Measurements from ENCODE around the gene KCNK4.
A peak's percentile ranks its signal among the peaks of the same experiment; 100 is the strongest.
"Not testable (repeated sequence)": the region's sequence is repeated elsewhere in the genome, so short reads cannot be mapped to it uniquely, and the experiment has no call there.

KCNK4 gene

DNA sequence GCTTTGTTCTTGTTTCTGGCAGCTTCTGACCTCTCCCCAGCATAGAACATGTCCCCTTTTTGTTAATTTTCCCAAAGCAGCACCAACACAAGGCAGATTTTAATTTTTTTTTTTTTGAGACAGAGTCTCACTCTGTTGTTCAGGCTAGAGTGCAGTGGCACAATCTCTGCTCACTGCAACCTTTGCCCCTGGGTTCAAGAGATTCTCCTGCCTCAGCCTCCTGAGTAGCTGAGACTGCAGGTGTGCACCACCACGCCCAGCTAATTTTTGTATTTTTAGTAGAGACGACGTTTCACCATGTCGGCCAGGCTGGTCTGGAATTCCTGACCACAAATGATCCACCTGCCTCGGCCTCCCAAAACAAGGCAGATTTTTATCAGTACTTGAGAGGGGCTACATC is 16.7 kb downstream of the KCNK4 start:
- H3K4me1 ChIP-seq (ENCODE audit: control insufficient read depth in 1 of 2, insufficient read depth in 2 of 2, low read length in 2 of 2), result peaks cover 6 to 20% of the 10 kb centered on the region in 2 donors
- not testable (repeated sequence) for H3K27me3 ChIP-seq (ENCODE audit: low read depth, low read length); H3K36me3 ChIP-seq (ENCODE audit: control insufficient read depth in 1 of 2, insufficient read depth in 2 of 2, low read length in 2 of 2); H3K9me3 ChIP-seq (ENCODE audit: control insufficient read depth in 1 of 2, low read length in 2 of 2); H3K4me3 ChIP-seq (ENCODE audit: low read depth in 1 of 2, low read length in 2 of 2); H3K27ac ChIP-seq (ENCODE audit: low read length)

DNA sequence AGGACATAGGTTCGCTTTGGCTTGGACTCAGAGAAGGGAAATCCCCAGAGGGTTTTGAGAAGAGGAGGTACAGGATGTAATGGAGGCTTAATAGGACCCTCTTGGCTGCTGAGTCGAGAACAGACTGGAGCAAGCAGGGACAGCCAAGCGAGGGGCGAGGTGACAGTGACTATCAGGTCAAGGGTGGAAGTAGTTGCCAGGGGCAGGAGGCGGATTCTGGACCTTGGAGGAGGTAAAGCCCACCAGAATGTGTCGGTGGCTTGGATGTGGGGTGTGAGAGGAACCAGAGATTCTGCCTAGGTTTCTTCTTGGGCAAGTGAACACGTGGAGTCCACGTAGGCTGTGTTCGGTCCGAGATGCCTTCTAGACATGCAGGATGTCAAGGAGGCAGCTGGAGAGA is 21.8 kb downstream of the KCNK4 start:
- no peaks in the 10 kb centered on the region for H3K9me3 ChIP-seq (ENCODE audit: control insufficient read depth in 1 of 2, low read length in 2 of 2)
- peaks cover 8 to 27% of the 10 kb centered on the region in 2 donors for H3K36me3 ChIP-seq (ENCODE audit: control insufficient read depth in 1 of 2, insufficient read depth in 2 of 2, low read length in 2 of 2)
- H3K27ac ChIP-seq (ENCODE audit: low read length), result no peak overlapping the region
- H3K4me3 ChIP-seq (ENCODE audit: low read depth in 1 of 2, low read length in 2 of 2), result no peak overlapping the region
- H3K4me1 ChIP-seq (ENCODE audit: control insufficient read depth in 1 of 2, insufficient read depth in 2 of 2, low read length in 2 of 2), result peaks cover 0 to 12% of the 10 kb centered on the region in 2 donors
- no peaks in the 10 kb centered on the region for H3K27me3 ChIP-seq (ENCODE audit: low read depth, low read length)

DNA sequence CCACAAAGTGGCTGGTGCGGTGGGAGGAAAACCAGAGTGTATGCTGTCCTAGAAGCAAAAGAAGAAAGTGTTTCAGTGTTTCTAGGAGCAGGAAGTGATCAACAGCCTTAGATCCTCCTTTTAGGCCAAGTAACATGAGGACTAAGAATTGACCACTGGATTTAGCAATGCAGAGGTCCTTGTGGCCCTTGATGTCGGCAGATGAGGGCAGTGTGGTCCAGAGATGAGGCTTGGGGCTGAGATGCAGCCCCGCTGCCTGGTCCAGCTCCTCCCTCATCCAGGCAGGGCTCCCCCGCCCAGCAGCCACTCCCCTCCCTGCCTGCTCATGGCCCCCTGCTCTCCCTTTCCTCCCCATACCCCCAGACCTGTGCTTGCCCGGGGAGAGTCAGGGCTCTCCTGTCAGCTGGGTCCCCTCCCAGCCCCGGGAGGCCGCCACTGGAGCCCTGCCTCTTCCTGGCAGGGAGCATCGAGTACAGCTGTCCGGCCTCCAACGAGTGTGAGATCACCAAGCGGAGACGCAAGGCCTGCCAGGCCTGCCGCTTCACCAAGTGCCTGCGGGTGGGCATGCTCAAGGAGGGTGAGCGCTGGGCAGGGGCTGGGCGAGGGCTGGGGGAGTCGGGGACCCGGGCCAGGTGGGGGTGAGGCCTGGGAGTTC is 22.5 kb downstream of the KCNK4 start:
- Histone ChIP-seq H3K4me1 (ENCODE audit: control insufficient read depth in 1 of 2, insufficient read depth in 2 of 2, low read length in 2 of 2) (peaks cover 0 to 12% of the 10 kb centered on the region in 2 donors), H3K36me3 (ENCODE audit: control insufficient read depth in 1 of 2, insufficient read depth in 2 of 2, low read length in 2 of 2) (peaks cover 8 to 27% of the 10 kb centered on the region in 2 donors), H3K9me3 (ENCODE audit: control insufficient read depth in 1 of 2, low read length in 2 of 2) (no peaks in the 10 kb centered on the region), H3K27ac (ENCODE audit: low read length) (no peak overlapping the region), H3K4me3 (ENCODE audit: low read depth in 1 of 2, low read length in 2 of 2) (peak overlapping the region in 1 of 2 donors; percentile 8), H3K27me3 (ENCODE audit: low read depth, low read length) (no peaks in the 10 kb centered on the region)

DNA sequence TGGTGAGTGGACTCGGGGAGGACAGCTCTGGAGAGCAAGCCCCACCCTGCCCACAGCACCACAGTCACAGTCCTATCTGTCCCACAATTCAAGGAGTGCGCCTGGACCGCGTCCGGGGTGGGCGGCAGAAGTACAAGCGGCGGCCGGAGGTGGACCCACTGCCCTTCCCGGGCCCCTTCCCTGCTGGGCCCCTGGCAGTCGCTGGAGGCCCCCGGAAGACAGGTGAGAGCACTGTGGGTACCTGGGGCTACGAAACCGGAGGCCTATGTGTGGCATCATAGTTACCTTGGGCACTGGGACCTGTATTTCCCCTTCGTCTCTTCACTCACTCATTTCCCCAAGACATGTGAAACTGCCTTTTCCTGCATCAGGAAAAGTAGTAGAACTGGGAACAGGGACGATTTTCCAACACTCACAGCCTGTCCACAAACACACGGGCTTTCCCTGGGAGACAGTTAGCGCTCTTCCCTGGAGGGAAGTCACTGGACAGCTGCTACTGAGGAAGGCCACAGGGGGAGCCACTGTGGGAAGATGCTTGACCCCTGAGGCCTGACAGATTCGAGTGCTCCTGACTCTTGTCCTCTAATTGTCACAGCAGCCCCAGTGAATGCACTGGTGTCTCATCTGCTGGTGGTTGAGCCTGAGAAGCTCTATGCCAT is 23.2 kb downstream of the KCNK4 start:
- Histone ChIP-seq H3K9me3 (ENCODE audit: control insufficient read depth in 1 of 2, low read length in 2 of 2) (no peaks in the 10 kb centered on the region), H3K36me3 (ENCODE audit: control insufficient read depth in 1 of 2, insufficient read depth in 2 of 2, low read length in 2 of 2) (peaks cover 8 to 27% of the 10 kb centered on the region in 2 donors), H3K4me3 (ENCODE audit: low read depth in 1 of 2, low read length in 2 of 2) (peak overlapping the region in 1 of 2 donors; percentile 8), H3K27ac (ENCODE audit: low read length) (no peak overlapping the region), H3K27me3 (ENCODE audit: low read depth, low read length) (no peaks in the 10 kb centered on the region), H3K4me1 (ENCODE audit: control insufficient read depth in 1 of 2, insufficient read depth in 2 of 2, low read length in 2 of 2) (peaks cover 0 to 17% of the 10 kb centered on the region in 2 donors)

DNA sequence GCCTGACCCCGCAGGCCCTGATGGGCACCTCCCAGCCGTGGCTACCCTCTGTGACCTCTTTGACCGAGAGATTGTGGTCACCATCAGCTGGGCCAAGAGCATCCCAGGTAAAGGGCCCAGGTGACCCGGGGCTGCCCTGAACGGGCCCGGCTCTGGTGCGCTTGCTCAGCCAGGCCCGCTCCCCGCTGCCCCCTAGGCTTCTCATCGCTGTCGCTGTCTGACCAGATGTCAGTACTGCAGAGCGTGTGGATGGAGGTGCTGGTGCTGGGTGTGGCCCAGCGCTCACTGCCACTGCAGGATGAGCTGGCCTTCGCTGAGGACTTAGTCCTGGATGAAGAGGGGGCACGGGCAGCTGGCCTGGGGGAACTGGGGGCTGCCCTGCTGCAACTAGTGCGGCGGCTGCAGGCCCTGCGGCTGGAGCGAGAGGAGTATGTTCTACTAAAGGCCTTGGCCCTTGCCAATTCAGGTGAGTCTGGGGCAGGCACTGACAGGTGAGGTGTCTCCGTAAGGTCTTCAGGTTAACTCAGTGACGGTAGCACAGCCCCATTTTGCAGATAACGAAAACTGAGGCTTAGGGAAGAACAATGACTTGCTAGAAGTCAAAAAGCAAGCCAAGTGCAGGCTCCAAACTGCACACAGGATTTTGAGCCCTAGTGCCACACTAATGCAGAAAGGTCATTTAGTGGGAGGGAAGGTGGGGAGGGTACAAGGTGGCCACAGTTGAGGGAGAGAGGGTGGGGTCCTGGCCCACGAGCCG is 23.9 kb downstream of the KCNK4 start:
- Histone ChIP-seq H3K4me1 (ENCODE audit: control insufficient read depth in 1 of 2, insufficient read depth in 2 of 2, low read length in 2 of 2) (peaks cover 0 to 21% of the 10 kb centered on the region in 2 donors), H3K27me3 (ENCODE audit: low read depth, low read length) (no peaks in the 10 kb centered on the region), H3K36me3 (ENCODE audit: control insufficient read depth in 1 of 2, insufficient read depth in 2 of 2, low read length in 2 of 2) (peaks cover 8 to 27% of the 10 kb centered on the region in 2 donors), H3K4me3 (ENCODE audit: low read depth in 1 of 2, low read length in 2 of 2) (no peak overlapping the region), H3K27ac (ENCODE audit: low read length) (no peak overlapping the region), H3K9me3 (ENCODE audit: control insufficient read depth in 1 of 2, low read length in 2 of 2) (no peaks in the 10 kb centered on the region)

DNA sequence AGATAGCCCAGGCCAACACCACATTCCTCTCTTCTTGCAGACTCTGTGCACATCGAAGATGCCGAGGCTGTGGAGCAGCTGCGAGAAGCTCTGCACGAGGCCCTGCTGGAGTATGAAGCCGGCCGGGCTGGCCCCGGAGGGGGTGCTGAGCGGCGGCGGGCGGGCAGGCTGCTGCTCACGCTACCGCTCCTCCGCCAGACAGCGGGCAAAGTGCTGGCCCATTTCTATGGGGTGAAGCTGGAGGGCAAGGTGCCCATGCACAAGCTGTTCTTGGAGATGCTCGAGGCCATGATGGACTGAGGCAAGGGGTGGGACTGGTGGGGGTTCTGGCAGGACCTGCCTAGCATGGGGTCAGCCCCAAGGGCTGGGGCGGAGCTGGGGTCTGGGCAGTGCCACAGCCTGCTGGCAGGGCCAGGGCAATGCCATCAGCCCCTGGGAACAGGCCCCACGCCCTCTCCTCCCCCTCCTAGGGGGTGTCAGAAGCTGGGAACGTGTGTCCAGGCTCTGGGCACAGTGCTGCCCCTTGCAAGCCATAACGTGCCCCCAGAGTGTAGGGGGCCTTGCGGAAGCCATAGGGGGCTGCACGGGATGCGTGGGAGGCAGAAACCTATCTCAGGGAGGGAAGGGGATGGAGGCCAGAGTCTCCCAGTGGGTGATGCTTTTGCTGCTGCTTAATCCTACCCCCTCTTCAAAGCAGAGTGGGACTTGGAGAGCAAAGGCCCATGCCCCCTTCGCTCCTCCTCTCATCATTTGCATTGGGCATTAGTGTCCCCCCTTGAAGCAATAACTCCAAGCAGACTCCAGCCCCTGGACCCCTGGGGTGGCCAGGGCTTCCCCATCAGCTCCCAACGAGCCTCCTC is 24.8 kb downstream of the KCNK4 start:
- not testable (repeated sequence) for H3K27ac ChIP-seq (ENCODE audit: low read length); H3K27me3 ChIP-seq (ENCODE audit: low read depth, low read length); H3K9me3 ChIP-seq (ENCODE audit: control insufficient read depth in 1 of 2, low read length in 2 of 2)
- peaks cover 0 to 21% of the 10 kb centered on the region in 2 donors for H3K4me1 ChIP-seq (ENCODE audit: control insufficient read depth in 1 of 2, insufficient read depth in 2 of 2, low read length in 2 of 2)
- H3K36me3 ChIP-seq (ENCODE audit: control insufficient read depth in 1 of 2, insufficient read depth in 2 of 2, low read length in 2 of 2), result peaks cover 8 to 31% of the 10 kb centered on the region in 2 donors
- peak overlapping the region in 1 of 2 donors; percentile 93 for H3K4me3 ChIP-seq (ENCODE audit: low read depth in 1 of 2, low read length in 2 of 2)

DNA sequence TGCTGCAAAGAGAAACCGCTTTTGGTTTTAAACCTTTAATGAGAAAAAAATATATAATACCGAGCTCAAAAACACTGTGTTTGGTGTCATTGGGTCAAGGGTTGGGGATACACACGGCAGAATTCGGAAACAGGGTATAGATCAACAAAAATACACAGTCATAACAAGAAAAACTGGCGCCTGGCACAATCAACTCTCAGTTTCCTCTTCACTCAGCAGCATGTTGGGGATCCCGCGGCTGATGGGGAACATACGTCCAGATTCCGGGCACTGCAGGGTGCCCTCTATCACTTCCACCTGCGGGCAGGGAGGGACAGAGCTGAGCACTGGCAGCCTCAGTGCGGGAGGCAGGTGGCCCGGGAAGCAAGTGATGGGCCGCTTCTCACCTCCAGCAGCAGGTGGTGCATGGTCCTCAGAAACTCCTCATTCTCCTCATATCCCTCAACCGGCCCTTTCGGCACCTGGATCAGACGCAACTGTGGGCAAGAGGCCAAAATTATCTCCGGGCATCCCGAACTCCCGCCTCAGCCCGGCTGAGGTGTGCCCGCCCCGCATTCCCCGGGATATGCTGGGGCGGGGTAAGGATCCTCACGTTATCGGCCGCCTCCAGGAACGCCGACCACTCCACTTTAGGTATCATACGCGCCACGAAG is 25.7 kb downstream of the KCNK4 start:
- Histone ChIP-seq H3K36me3 (ENCODE audit: control insufficient read depth in 1 of 2, insufficient read depth in 2 of 2, low read length in 2 of 2) (peaks cover 8 to 37% of the 10 kb centered on the region in 2 donors), H3K4me1 (ENCODE audit: control insufficient read depth in 1 of 2, insufficient read depth in 2 of 2, low read length in 2 of 2) (peaks cover 0 to 21% of the 10 kb centered on the region in 2 donors), H3K27me3 (ENCODE audit: low read depth, low read length) (no peaks in the 10 kb centered on the region), H3K4me3 (ENCODE audit: low read depth in 1 of 2, low read length in 2 of 2) (peak overlapping the region; percentile 84 to 93), H3K27ac (ENCODE audit: low read length) (peak overlapping the region; percentile 98), H3K9me3 (ENCODE audit: control insufficient read depth in 1 of 2, low read length in 2 of 2) (no peaks in the 10 kb centered on the region)

DNA sequence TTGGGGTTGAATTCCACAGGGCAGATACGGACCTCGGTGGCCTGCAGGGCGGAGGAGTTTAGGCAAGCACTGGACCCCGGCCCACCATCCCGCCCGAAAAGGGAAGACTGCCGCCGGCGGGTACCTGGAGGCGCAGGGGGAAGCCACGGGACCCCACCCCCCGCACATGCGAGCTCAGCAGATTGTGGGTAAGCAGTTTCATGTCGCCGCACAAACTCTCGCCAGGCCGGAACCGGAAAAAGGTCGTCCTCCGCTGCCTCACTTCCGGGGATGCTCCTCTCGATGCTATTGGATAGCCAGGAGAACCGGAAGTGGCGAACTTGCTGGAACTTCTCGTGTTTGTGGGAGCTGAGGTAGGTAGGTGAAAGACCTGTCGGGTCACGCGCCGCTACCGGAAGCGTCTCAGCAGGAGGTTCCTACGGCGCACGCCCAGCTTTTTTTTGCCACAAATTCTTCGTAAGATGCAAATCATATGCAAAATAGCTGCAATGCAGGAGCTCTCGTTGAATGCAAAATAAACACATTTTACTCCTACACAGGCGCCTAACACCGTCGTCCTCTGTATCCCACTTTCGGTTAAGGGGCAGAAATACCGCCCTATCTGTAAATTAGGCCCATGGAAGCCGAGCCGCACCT is 26.3 kb downstream of the KCNK4 start, which contains the start of gene TRMT112:
Gene TRMT112 (minus strand): TSS at position 235 of the 636 bp plus-strand sequence. CDS start 33 bp downstream, at position 202.
- peaks cover 11 to 41% of the 10 kb centered on the region in 2 donors for H3K36me3 ChIP-seq (ENCODE audit: control insufficient read depth in 1 of 2, insufficient read depth in 2 of 2, low read length in 2 of 2)

DNA sequence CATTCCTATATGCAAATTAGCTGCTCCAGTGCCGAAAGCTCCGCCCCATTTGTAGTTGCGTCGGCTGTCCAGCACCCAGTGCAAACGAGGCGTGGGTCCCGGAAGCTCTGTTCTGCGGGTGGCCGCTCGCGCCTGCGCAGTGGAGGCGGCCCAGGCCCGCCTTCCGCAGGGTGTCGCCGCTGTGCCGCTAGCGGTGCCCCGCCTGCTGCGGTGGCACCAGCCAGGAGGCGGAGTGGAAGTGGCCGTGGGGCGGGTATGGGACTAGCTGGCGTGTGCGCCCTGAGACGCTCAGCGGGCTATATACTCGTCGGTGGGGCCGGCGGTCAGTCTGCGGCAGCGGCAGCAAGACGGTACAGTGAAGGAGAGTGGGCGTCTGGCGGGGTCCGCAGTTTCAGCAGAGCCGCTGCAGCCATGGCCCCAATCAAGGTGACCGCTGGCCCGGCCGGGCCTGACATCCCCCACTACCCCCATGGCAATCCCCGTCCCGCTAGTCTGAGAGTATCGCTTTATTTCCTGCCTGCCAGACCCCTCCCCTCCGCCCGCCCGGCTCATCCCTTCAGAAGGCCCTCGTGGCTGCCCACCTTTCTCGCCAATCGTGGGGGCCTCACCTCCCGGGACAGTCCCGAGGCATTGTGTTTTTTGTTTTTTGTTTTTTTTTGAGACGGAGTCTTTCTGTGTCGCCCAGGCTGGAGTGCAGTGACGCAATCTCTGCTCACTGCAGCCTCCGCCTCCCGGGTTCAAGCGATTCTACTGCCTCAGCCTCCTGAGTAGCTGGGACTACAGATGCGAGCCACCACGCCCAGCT is 27.1 kb downstream of the KCNK4 start, which contains the start of gene PRDX5:
Gene PRDX5 (plus strand): TSS at position 161 of the 805 bp plus-strand sequence. CDS start 95 bp downstream, at position 256.
- peaks cover 0 to 21% of the 10 kb centered on the region in 2 donors for H3K4me1 ChIP-seq (ENCODE audit: control insufficient read depth in 1 of 2, insufficient read depth in 2 of 2, low read length in 2 of 2)
- H3K9me3 ChIP-seq (ENCODE audit: control insufficient read depth in 1 of 2, low read length in 2 of 2), result no peaks in the 10 kb centered on the region
- peaks cover 9 to 48% of the 10 kb centered on the region in 2 donors for H3K36me3 ChIP-seq (ENCODE audit: control insufficient read depth in 1 of 2, insufficient read depth in 2 of 2, low read length in 2 of 2)
- H3K27me3 ChIP-seq (ENCODE audit: low read depth, low read length), result no peaks in the 10 kb centered on the region
- peak within 1 kb of the TSS; percentile 84 to 93 for H3K4me3 ChIP-seq (ENCODE audit: low read depth in 1 of 2, low read length in 2 of 2)
- H3K27ac ChIP-seq (ENCODE audit: low read length), result peak within 1 kb of the TSS; percentile 98

More for the DNA sequence above, 26.3 kb downstream of the KCNK4 start, which contains the start of gene TRMT112:
- H3K4me3 ChIP-seq (ENCODE audit: low read depth in 1 of 2, low read length in 2 of 2), result peak within 1 kb of the TSS; percentile 84 to 93
- no peaks in the 10 kb centered on the region for H3K27me3 ChIP-seq (ENCODE audit: low read depth, low read length)
- peaks cover 0 to 21% of the 10 kb centered on the region in 2 donors for H3K4me1 ChIP-seq (ENCODE audit: control insufficient read depth in 1 of 2, insufficient read depth in 2 of 2, low read length in 2 of 2)
- H3K27ac ChIP-seq (ENCODE audit: low read length), result peak within 1 kb of the TSS; percentile 98
- H3K9me3 ChIP-seq (ENCODE audit: control insufficient read depth in 1 of 2, low read length in 2 of 2), result no peaks in the 10 kb centered on the region
